ENCODE measurements around the gene ASTN1.

The ASTN1 gene

GRCh38 chr1:177048314-177049069 lies 116.0 kb downstream of the ASTN1 start:
- no peak for TF ChIP-seq CTCF (IDR thresholded peaks at IDR 0.05; ENCODE audit: insufficient read depth, low read depth, low read length, missing control alignments)
- DNase-seq (ENCODE audit: low read depth) = peak; percentile 78
- H3K4me3 ChIP-seq (ENCODE audit: low read length) = no peak overlapping the region

GRCh38 chr1:177045151-177045550 lies 119.4 kb downstream of the ASTN1 start:
- DNase-seq (ENCODE audit: low read depth) = no peak
- no peak for TF ChIP-seq CTCF (IDR thresholded peaks at IDR 0.05; ENCODE audit: insufficient read depth, low read depth, low read length, missing control alignments)
- H3K4me3 ChIP-seq (ENCODE audit: low read length) = no peak overlapping the region

- H3K4me3 ChIP-seq (ENCODE audit: low read length) = no peak overlapping the region
- TF ChIP-seq CTCF (IDR thresholded peaks at IDR 0.05; ENCODE audit: insufficient read depth, low read depth, low read length, missing control alignments) = no peak
- no peak for DNase-seq (ENCODE audit: low read depth)
These were observed 120.1 kb downstream of the ASTN1 start for GRCh38 chr1:177044390-177044789.

GRCh38 chr1:177043597-177043996 lies 120.9 kb downstream of the ASTN1 start:
- no peak for DNase-seq (ENCODE audit: low read depth)
- no peak overlapping the region for H3K4me3 ChIP-seq (ENCODE audit: low read length)
- TF ChIP-seq CTCF (IDR thresholded peaks at IDR 0.05; ENCODE audit: insufficient read depth, low read depth, low read length, missing control alignments) = no peak

GRCh38 chr1:177035586-177035985 lies 128.9 kb downstream of the ASTN1 start:
- DNase-seq (ENCODE audit: low read depth) = no peak
- H3K4me3 ChIP-seq (ENCODE audit: low read length) = no peak overlapping the region
- no peak for TF ChIP-seq CTCF (IDR thresholded peaks at IDR 0.05; ENCODE audit: insufficient read depth, low read depth, low read length, missing control alignments)

- no peak for DNase-seq (ENCODE audit: low read depth)
- no peak overlapping the region for H3K4me3 ChIP-seq (ENCODE audit: low read length)
- TF ChIP-seq CTCF (IDR thresholded peaks at IDR 0.05; ENCODE audit: insufficient read depth, low read depth, low read length, missing control alignments) = no peak
These were observed 130.9 kb downstream of the ASTN1 start for GRCh38 chr1:177033628-177034027.

- peak overlapping the region; percentile 8 for H3K4me3 ChIP-seq (ENCODE audit: low read length)
- TF ChIP-seq CTCF (IDR thresholded peaks at IDR 0.05; ENCODE audit: insufficient read depth, low read depth, low read length, missing control alignments) = no peak
- DNase-seq (ENCODE audit: low read depth) = no peak
These were observed 132.1 kb downstream of the ASTN1 start for GRCh38 chr1:177032434-177032833.

Measured in epithelial cell of esophagus (primary cell).